ENCODE data around the gene KRT72. TPM values are rescaled to one million over a fixed set of nuclear protein-coding genes. Genes with fewer than 3 reads are reported as not detected.

KRT72 gene
- total RNA-seq, 4 donors from 2014 or later, result not detected

DNA sequence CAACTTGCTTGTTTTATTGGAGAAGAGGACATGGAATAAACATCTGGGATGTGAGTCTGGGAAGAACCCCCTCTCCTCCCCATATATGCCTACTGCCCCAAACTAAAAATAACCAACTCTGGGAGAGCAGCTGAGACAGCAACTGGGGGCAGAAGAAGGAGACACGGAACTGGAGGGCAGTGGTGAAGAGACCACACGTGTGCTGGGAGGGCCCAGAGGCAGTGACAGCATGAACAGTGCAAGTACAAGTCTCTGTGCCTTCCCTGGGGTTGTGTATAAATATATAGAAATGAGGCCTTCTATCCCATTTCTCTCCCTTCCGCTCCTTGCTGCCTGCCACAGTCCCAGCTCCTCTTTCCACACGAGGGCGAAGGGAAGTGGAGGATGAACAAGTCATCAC is 21.1 kb upstream of the KRT72 start:
- TF ChIP-seq, protein P1, sequence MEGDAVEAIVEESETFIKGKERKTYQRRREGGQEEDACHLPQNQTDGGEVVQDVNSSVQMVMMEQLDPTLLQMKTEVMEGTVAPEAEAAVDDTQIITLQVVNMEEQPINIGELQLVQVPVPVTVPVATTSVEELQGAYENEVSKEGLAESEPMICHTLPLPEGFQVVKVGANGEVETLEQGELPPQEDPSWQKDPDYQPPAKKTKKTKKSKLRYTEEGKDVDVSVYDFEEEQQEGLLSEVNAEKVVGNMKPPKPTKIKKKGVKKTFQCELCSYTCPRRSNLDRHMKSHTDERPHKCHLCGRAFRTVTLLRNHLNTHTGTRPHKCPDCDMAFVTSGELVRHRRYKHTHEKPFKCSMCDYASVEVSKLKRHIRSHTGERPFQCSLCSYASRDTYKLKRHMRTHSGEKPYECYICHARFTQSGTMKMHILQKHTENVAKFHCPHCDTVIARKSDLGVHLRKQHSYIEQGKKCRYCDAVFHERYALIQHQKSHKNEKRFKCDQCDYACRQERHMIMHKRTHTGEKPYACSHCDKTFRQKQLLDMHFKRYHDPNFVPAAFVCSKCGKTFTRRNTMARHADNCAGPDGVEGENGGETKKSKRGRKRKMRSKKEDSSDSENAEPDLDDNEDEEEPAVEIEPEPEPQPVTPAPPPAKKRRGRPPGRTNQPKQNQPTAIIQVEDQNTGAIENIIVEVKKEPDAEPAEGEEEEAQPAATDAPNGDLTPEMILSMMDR (IDR thresholded peaks at IDR 0.05), result no peak
- no peak for TF ChIP-seq POLR2A (IDR thresholded peaks at IDR 0.05)
- intact Hi-C loops (cut with DNase I), result no loop called here
- no peak for DNase-seq

DNA sequence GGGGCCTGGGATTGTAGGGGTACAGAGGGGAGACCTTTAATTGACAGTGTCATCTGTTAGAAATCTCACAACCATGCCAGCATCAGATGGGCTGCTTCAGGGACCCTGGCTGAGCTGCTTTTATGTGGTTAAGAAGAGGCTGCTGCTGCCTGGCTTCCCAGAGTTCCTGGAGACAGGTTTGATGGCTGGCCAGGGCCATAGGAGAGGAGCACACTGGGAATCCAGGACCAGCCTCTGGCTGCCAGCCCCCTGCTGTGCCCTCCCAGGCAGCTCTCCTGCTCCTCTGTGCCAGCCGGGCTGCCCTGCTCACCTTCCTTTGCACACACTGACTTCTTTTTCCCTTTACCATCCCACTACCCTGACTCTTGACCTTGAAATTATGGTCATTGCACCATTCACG is 17.6 kb upstream of the KRT72 start:
- Histone ChIP-seq H3K9me3 (no peaks in the 10 kb centered on the region), H3K36me3 (no peaks in the 10 kb centered on the region), H3K4me1 (no peaks in the 10 kb centered on the region), H3K27me3 (no peaks in the 10 kb centered on the region), H3K27ac (no peak overlapping the region), H3K4me3 (replicated peaks in 1 of 3) (no peak overlapping the region)
- DNase-seq, result no peak
- intact Hi-C loops (cut with DNase I), result no loop called here
- 81 to 89% methylated on average over 2 of the region's 2 CpGs for WGBS, 2 donors
- TF ChIP-seq POLR2A (IDR thresholded peaks at IDR 0.05), result no peak
- TF ChIP-seq, protein P1 (IDR thresholded peaks at IDR 0.05), result no peak

More for the DNA sequence above, 21.1 kb upstream of the KRT72 start:
- H3K36me3 ChIP-seq, result no peaks in the 10 kb centered on the region
- H3K27ac ChIP-seq, result no peak overlapping the region
- no peaks in the 10 kb centered on the region for H3K4me1 ChIP-seq
- no peaks in the 10 kb centered on the region for H3K9me3 ChIP-seq
- 77 to 86% methylated on average over 5 of the region's 5 CpGs for WGBS, 2 donors
- no peaks in the 10 kb centered on the region for H3K27me3 ChIP-seq
- H3K4me3 ChIP-seq (replicated peaks in 1 of 3), result no peak overlapping the region

DNA sequence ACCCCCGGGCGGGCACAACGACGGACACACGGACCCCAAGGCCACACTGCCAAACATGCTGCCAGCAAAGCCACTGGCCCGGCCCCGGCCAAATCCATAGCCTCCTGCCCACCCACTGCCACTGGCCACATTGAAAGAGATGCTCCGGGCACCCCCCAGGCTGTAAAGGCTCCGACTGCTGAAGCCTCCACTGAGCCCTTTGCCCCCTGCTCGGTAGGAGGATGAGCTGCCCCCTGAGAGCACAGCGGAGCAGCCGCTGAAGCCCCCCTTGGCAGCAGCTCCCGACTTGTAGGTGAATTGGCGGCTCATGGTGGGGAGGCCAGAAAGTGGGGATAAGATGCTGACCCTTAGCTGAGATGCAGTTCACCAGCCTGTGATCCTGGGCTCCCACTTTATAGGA is 17.0 kb upstream of the KRT72 start, which contains the start of gene KRT73:
Gene KRT73 (minus strand): TSS at position 344 of the 400 bp plus-strand sequence. CDS start 35 bp downstream, at position 309.
- Histone ChIP-seq H3K9me3 (no peaks in the 10 kb centered on the region), H3K27ac (no peak within 1 kb of the TSS), H3K36me3 (no peaks in the 10 kb centered on the region), H3K27me3 (no peaks in the 10 kb centered on the region), H3K4me3 (replicated peaks in 1 of 3) (no peak within 1 kb of the TSS), H3K4me1 (no peaks in the 10 kb centered on the region)
- DNase-seq, result no peak
- intact Hi-C loops (cut with DNase I), result no loop called here
- TF ChIP-seq, protein P1 (IDR thresholded peaks at IDR 0.05), result no peak
- no peak for TF ChIP-seq POLR2A (IDR thresholded peaks at IDR 0.05)
- WGBS, 2 donors, result 86 to 100% methylated on average over 11 to 14 of the region's 14 CpGs

DNA sequence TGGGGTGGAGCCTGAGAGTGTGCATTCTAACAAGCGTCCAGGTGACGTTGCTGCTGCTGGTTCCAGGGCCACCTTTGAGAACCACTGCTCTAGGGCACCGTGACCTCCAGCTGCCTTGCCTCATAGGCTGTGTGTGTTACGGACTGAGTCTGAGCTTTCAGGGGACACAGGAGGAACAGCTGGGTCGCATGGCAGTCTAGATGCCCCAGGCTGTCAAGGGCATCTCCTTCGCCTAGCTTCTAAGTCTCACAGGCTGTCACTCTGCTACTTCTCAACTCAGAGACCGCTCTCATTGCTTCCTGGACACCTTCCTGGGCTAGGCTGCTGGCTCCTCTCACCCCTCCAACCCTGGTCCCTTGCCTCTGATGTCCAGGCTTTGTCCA is 16.1 kb upstream of the KRT72 start:
- Histone ChIP-seq H3K4me3 (replicated peaks in 1 of 3) (no peak overlapping the region), H3K27ac (no peak overlapping the region), H3K36me3 (no peaks in the 10 kb centered on the region), H3K27me3 (no peaks in the 10 kb centered on the region), H3K9me3 (no peaks in the 10 kb centered on the region), H3K4me1 (no peaks in the 10 kb centered on the region)
- WGBS, 2 donors, result 82 to 85% methylated on average over 7 of the region's 7 CpGs
- intact Hi-C loops (cut with DNase I), result no loop called here
- DNase-seq, result no peak
- TF ChIP-seq, protein P1 (IDR thresholded peaks at IDR 0.05), result no peak
- no peak for TF ChIP-seq POLR2A (IDR thresholded peaks at IDR 0.05)

DNA sequence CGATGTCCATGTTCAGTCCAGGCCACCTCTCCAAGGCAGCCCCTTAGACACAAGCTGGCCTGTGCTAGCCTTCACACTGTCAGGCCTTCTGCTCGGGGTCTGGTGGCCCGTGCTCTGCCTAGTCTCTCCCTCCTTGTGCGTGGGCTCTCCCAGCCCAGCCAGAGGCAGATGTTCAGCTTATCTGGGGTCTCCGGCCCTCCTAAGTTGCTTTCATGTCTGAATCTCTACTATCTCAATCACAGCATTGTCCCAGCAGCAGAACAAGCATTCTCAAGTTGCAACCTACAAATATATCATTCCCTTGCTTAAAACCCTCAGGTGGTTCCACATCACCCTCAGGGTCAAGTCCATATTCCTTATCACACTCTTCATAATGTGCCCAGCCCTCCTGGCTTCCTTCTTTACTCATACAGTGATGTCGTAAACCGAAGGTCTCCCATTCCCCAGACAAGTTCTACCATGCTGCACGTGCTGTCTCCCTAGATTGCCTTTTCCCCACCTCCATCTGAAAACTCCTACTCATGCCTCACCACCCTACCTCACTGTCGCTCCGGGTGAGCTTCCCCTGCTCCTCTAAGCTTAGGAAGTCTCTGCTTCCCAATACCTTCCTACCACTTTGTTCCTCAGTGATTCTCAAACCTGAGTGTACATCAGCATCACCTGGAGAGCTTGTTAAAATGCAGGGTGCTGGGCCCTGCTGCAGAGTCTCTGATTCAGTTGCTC is 15.6 kb upstream of the KRT72 start:
- Histone ChIP-seq H3K4me3 (replicated peaks in 1 of 3) (no peak overlapping the region), H3K27me3 (no peaks in the 10 kb centered on the region), H3K27ac (no peak overlapping the region), H3K4me1 (no peaks in the 10 kb centered on the region), H3K36me3 (no peaks in the 10 kb centered on the region), H3K9me3 (no peaks in the 10 kb centered on the region)
- TF ChIP-seq POLR2A (IDR thresholded peaks at IDR 0.05), result no peak
- TF ChIP-seq, protein P1 (IDR thresholded peaks at IDR 0.05), result no peak
- 90 to 91% methylated on average over 10 of the region's 10 CpGs for WGBS, 2 donors
- intact Hi-C loops (cut with DNase I), result no loop called here
- DNase-seq, result no peak
